Stimulated activated naive CD8-positive, alpha-beta T cell treated with anti-CD3 and anti-CD28 coated beads, Interleukin-15, amount 100 ng/mL, for 72 hours (primary cell): ENCODE results near the gene CAPN7.
A peak's percentile ranks its signal among the peaks of the same experiment; 100 is the strongest.

Experiments used
- ATAC-seq: fragments of 150-1000 bp; cut with Tn5 transposase; 2 replicates; pipeline ENCODE4 v1.10.0; 2021; ENCODE audit warnings: mild to moderate bottlenecking, moderate library complexity
- DNase-seq, 2 donors: peaks; one replicate each; pipeline ENCODE4 v3.0.0; 2021 to 2022
- H3K27ac Mint-ChIP-seq, 2 donors: one replicate each; pipeline ENCODE4 v1.8.0; 2022; ENCODE audit warnings: mild to moderate bottlenecking in 2 of 2, mixed read lengths in 2 of 2, moderate library complexity in 2 of 2
- H3K27me3 Mint-ChIP-seq: one replicate; pipeline ENCODE4 v1.8.0; 2022; ENCODE audit warnings: mixed read lengths
- H3K4me1 Mint-ChIP-seq: one replicate; pipeline ENCODE4 v1.8.0; 2022; ENCODE audit warnings: mild to moderate bottlenecking, mixed read lengths
- H3K4me3 Mint-ChIP-seq, 2 donors: one replicate each; pipeline ENCODE4 v1.8.0; 2022; ENCODE audit warnings: mild to moderate bottlenecking in 2 of 2, mixed read lengths in 2 of 2, moderate library complexity in 1 of 2
- H3K9me3 Mint-ChIP-seq, 2 donors: one replicate each; pipeline ENCODE4 v1.8.0; 2022; ENCODE audit warnings: mixed read lengths in 2 of 2

CAPN7 gene

GRCh38 chr3:15258720-15259119, 52.7 kb downstream of the CAPN7 start:
- Mint-ChIP-seq H3K27me3 (no peaks in the 10 kb centered on the region), H3K4me3 (no peak overlapping the region), H3K27ac (peak overlapping the region in 1 of 2 donors; percentile 45), H3K9me3 (no peaks in the 10 kb centered on the region), H3K4me1 (peaks cover 4% of the 10 kb centered on the region)
- ATAC-seq, result no peak
- no peak for DNase-seq

DNA sequence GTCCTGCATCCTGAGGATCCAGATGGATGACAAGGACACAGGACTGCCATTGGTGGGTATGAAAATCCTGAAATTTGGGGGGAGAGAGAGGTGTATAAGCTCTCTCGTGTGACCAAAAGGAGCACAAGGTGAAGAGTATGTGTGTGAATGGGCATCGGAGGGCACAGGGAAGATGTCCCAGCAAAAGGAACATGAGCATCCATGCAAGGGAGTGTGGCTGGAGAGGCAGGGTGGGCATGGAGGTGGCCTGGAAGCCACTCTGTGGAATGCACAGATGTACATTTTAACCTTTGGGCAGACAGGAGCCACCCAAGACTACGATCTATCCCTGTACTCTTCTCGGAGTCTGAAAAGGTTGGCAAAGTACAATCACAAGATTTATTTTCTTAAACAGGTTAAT, 54.5 kb downstream of the CAPN7 start:
- no peak overlapping the region for H3K4me3 Mint-ChIP-seq

GRCh38 chr3:15261274-15261673, 55.2 kb downstream of the CAPN7 start:
- H3K27me3 Mint-ChIP-seq, result no peaks in the 10 kb centered on the region
- no peaks in the 10 kb centered on the region for H3K9me3 Mint-ChIP-seq
- H3K27ac Mint-ChIP-seq, result peak overlapping the region; percentile 5 to 32
- H3K4me1 Mint-ChIP-seq, result peaks cover 19% of the 10 kb centered on the region
- H3K4me3 Mint-ChIP-seq, result no peak overlapping the region
- DNase-seq, result no peak
- no peak for ATAC-seq

More for the DNA sequence above, 54.5 kb downstream of the CAPN7 start:
- DNase-seq (no peak), ATAC-seq (peak; percentile 7)
- H3K27ac Mint-ChIP-seq, result peak overlapping the region; percentile 7 to 78
- no peaks in the 10 kb centered on the region for H3K9me3 Mint-ChIP-seq
- H3K27me3 Mint-ChIP-seq, result no peaks in the 10 kb centered on the region
- peaks cover 11% of the 10 kb centered on the region for H3K4me1 Mint-ChIP-seq

- ATAC-seq (no peak), DNase-seq (no peak)
- H3K27me3 Mint-ChIP-seq, result no peaks in the 10 kb centered on the region
- peaks cover 19% of the 10 kb centered on the region for H3K4me1 Mint-ChIP-seq
- no peak overlapping the region for H3K27ac Mint-ChIP-seq
- no peak overlapping the region for H3K4me3 Mint-ChIP-seq
- no peaks in the 10 kb centered on the region for H3K9me3 Mint-ChIP-seq
Measured at GRCh38 chr3:15262021-15262420, 56.0 kb downstream of the CAPN7 start.

DNA sequence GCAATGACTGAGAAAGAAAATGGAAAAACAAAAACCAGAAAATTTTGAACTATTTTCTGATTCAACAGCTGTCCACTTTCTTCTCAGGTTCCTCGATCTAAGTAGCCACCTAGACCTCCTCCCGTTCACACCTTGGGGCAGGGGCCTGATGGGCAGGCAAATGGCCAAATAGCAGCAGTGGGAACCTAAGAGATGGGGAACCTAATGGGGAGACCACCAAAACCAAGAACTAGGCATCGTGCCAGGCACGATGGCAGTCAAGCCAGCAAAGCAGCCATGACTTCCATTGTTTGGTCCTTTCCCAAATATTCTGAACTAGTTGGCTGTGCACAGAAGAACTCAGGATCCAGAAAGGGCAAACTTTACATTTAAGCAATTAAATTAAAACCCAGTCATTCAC, 57.1 kb downstream of the CAPN7 start:
- Mint-ChIP-seq H3K4me1 (peaks cover 24% of the 10 kb centered on the region), H3K4me3 (no peak overlapping the region), H3K9me3 (no peaks in the 10 kb centered on the region), H3K27me3 (no peaks in the 10 kb centered on the region), H3K27ac (no peak overlapping the region)
- DNase-seq (no peak), ATAC-seq (no peak)

GRCh38 chr3:15263926-15264325, 57.9 kb downstream of the CAPN7 start:
- DNase-seq (no peak), ATAC-seq (no peak)
- Mint-ChIP-seq H3K27me3 (no peaks in the 10 kb centered on the region), H3K4me3 (no peak overlapping the region), H3K9me3 (no peaks in the 10 kb centered on the region), H3K4me1 (peaks cover 32% of the 10 kb centered on the region), H3K27ac (no peak overlapping the region)

DNA sequence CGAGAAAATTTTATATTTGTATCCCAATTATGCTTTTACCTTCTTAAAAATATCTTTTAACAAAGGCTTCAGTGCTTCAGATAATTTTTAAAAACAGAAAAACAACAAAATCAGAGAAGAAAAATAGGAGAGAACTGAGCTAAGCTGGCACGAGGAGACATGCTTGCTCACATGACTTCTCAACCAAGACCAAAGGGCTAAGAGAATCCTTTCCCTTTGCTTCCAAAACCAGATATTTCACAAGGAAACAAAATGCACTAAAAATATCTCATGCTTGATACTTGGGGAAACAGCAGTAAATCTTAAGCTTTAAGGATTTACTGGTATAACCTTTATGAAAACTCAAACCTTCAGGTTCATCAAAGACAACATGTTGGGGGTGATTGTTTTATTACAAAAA, 58.4 kb downstream of the CAPN7 start:
- DNase-seq, result no peak

DNA sequence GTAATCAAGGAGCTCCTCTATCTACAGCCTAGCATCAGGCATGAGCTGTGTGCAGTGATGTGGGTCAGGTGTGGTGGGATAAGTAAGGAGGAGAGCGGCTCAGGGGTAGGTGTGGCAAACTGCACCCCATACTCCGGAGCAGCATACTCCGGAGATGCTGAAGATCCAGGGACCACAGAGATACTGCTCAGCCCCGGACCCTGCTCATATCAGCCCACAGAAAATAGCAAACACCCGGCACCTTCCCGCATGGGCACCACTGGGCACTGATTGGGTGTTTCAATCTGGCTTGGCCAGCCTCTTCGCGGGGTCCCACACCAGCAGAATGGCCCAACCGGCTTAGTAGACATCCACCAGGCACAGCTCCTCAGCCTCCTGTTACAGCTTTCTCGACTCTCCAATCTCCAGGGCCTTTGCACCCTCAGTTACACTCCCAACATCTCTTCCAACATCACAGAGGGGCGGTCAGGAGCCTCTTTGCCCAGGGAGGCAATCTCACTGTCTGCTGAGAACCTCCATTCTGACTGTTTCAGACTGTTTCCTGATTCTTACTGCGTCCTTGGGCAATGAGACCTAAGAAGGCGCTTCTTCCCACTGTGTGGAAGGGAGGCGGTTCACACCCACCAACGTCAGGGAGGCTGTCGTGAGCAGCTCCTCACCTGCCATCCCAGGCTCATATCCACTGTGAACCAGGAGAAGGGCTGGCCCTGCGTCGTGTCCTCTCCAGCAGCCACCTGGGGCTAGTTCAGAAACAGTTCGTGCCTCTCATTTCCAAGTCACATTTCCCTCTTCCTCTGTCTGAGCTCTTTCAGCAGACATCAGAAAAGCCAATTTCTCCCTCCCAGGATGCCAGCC, 59.8 kb downstream of the CAPN7 start:
- peaks cover 45% of the 10 kb centered on the region for H3K4me1 Mint-ChIP-seq
- H3K27ac Mint-ChIP-seq, result peak overlapping the region in 1 of 2 donors; percentile 68
- no peak overlapping the region for H3K4me3 Mint-ChIP-seq

More for the DNA sequence above, 58.4 kb downstream of the CAPN7 start:
- no peaks in the 10 kb centered on the region for H3K27me3 Mint-ChIP-seq
- no peak for ATAC-seq
- H3K4me3 Mint-ChIP-seq, result no peak overlapping the region
- peaks cover 38% of the 10 kb centered on the region for H3K4me1 Mint-ChIP-seq
- no peaks in the 10 kb centered on the region for H3K9me3 Mint-ChIP-seq
- H3K27ac Mint-ChIP-seq, result no peak overlapping the region

DNA sequence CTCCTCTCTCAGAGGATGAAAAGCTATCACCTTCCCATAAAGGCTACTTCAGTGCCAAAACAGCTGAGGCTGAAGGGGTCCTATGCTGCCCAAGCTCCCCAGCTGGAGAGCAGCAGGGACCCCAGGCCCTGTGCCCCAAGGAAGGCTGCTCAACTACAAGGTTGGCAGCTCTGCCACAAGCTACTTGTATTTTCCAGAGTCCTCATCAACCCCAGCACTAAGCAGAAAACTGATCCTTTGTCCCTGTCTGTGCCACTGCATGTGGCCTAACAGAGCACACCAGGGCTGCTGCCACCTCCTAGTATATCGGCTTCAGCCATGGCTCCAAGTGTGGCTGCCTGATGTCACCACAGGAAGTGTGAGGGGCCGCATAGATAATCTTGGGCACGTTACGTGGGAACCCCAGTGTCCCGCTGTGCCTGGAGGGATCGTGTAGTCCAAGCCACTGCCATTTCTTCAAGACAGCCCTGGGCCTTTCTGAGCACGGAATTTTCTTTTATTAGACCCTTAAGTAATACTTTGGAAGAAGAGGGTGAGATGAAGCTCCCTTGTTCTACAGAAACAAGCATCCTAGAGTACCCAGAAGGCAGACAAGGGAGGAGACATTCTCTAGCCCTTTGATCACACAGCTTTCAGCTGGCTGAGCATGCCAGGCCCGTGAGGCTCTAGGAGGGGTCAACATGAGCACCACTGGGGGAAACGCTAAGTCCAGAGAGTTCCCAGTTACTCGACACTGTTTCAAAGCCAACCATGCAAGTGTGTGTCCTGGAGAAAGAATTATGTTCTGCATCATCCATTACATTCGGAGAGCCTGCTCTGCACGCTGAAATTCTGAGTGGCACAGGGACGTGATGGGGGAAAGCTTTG, 60.7 kb downstream of the CAPN7 start:
- H3K9me3 Mint-ChIP-seq, result no peaks in the 10 kb centered on the region
- peak overlapping the region in 1 of 2 donors; percentile 68 for H3K27ac Mint-ChIP-seq
- DNase-seq (no peak), ATAC-seq (no peak)
- H3K4me1 Mint-ChIP-seq, result peaks cover 50% of the 10 kb centered on the region
- H3K4me3 Mint-ChIP-seq, result no peak overlapping the region
- no peaks in the 10 kb centered on the region for H3K27me3 Mint-ChIP-seq

More for the DNA sequence above, 59.8 kb downstream of the CAPN7 start:
- Mint-ChIP-seq H3K9me3 (no peaks in the 10 kb centered on the region), H3K27me3 (no peaks in the 10 kb centered on the region)
- ATAC-seq (no peak), DNase-seq (no peak)

- Mint-ChIP-seq H3K4me1 (peaks cover 58% of the 10 kb centered on the region), H3K27ac (no peak overlapping the region), H3K9me3 (no peaks in the 10 kb centered on the region), H3K4me3 (no peak overlapping the region), H3K27me3 (no peaks in the 10 kb centered on the region)
- no peak for ATAC-seq
- no peak for DNase-seq
Measured at GRCh38 chr3:15267502-15267901, 61.5 kb downstream of the CAPN7 start.

GRCh38 chr3:15268033-15268631, 62.1 kb downstream of the CAPN7 start:
- Mint-ChIP-seq H3K4me3 (no peak overlapping the region), H3K4me1 (peaks cover 64% of the 10 kb centered on the region), H3K27me3 (peaks cover 3% of the 10 kb centered on the region), H3K9me3 (no peaks in the 10 kb centered on the region), H3K27ac (no peak overlapping the region)
- ATAC-seq, result peak; percentile 65
- peak; percentile 78 to 84 for DNase-seq

DNA sequence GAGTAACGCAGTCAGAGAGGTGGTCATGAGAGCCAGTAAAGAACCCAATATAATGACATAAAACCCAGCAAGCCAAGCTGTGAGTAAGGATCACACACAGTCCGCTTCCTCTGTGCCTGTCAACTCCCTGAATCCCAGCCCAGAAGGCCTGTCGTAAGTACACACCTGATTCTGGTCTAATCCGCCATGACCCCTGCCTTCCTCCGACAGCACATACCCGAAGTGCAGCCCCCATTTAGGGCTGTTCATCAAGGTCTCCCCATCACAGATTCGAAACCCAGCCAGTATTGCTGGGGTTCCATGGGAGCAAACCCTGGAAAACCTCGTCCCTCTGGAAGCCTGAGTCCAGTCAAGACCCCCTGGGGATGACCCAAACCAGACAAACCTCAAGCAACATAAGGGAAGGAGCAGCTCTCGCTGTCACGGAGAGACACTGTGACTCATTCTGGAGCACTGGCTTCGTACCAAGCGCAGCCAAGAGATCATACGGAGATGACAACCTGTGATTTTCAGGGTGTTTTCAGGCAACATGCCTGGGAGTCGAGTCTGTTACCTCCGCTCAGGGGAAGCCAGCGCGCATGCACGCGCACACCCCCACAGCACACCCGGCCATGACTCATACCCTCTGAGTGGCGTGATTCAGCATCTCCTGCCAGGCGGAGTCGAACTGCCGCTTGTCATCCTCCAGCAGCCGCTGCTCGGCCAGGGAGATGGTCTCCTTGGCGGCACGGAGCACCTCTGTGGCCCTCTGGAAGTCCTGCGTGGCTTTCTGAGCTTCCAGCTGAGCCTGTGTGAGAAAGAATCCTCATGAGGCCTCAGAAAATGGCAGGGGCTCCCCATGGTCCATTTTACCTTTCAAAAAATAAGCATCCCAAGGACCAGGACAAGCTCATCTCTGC, 63.3 kb downstream of the CAPN7 start:
- Mint-ChIP-seq H3K9me3 (no peaks in the 10 kb centered on the region), H3K4me1 (peaks cover 71% of the 10 kb centered on the region), H3K27ac (peak overlapping the region; percentile 42 to 74), H3K4me3 (peak overlapping the region; percentile 7 to 55), H3K27me3 (peaks cover 10% of the 10 kb centered on the region)
- peak; percentile 75 to 86 for DNase-seq
- ATAC-seq, result peak; percentile 78

- Mint-ChIP-seq H3K9me3 (no peaks in the 10 kb centered on the region), H3K4me1 (peaks cover 73% of the 10 kb centered on the region), H3K27me3 (peaks cover 10% of the 10 kb centered on the region), H3K27ac (no peak overlapping the region), H3K4me3 (peak overlapping the region in 1 of 2 donors; percentile 60)
- DNase-seq (no peak), ATAC-seq (no peak)
Measured at GRCh38 chr3:15271030-15271429, 65.0 kb downstream of the CAPN7 start.

DNA sequence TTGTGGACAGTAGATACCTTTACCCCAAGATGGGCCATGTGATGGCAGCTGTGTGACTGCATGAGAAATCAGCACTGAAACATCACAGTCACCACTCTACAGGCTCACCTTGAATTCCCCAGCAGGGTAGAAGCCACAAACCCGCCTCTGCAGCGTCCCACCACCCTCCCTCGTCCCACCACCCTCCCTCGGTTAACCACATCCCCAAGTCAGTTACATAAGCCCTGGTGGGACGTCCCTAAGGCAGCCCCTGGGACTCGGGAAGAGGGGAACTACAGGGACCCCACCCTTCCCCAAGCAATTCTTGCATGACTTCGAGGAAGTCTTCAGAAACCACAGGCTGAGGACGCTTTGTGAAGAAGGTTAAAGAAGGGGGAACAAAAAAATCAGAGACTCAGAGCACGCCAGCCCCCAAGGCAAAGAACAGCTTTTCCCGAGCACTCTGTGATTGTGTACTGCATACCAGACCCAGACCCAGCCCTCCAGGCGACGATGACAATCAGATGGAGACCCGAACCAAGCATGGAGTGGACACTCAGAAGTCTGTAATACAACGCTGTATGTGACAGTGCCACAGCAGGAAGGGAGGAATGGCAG, 65.8 kb downstream of the CAPN7 start:
- Mint-ChIP-seq H3K4me1 (peaks cover 76% of the 10 kb centered on the region), H3K27ac (no peak overlapping the region), H3K27me3 (peaks cover 10% of the 10 kb centered on the region), H3K9me3 (no peaks in the 10 kb centered on the region), H3K4me3 (peak overlapping the region; percentile 60 to 69)
- ATAC-seq (peak; percentile 84), DNase-seq (peak; percentile 56 to 78)
